Measurements from ENCODE around the gene DEPP1.
"Not testable (repeated sequence)": the region's sequence is repeated elsewhere in the genome, so short reads cannot be mapped to it uniquely, and the experiment has no call there.

Gene DEPP1

DNA sequence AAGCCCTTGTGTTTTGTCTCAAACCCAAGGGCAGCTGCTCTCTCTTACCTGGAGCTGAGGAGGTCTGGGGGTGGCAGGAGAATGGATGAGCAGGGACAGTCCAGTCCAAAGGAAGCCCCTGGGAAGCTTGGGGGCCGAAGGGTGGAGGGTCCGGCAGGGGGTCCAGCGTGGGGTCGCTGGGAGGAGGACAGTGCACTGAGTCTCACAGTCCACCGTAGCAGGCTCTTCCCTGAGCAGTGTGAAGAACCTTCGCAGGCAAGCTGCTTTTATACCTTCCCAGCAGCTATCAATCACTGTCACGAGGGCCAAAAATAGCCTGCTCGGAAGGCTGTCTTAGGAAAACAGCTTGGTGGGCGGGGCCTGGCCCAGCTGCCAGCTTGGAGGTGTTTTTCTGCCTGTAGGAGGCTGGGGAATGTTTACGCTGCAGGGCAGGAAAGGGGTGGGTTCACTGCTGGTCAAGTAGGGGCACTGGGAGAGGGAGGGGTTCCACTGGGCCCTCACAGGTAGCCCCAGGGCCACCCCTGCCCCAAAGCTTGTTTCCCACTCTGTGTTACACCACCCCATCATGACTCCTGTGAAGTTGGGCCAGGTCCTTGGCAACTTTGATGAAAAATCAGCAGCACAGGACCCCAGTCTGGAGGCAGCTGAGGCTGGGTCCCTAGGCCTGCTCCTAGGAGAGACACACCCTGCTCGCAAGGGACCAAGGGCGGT lies at the start of gene DEPP1:
Gene DEPP1 (minus strand): TSS at position 240 of the 711 bp plus-strand sequence. CDS start 779 bp downstream, outside the sequence.
- no peak for FAIRE-seq

- no peak for FAIRE-seq
Measured at GRCh38 chr10:45023426-45023825, 44.8 kb upstream of the DEPP1 start.

GRCh38 chr10:45015590-45015989 lies 37.0 kb upstream of the DEPP1 start:
- FAIRE-seq: no peak

- not testable (repeated sequence) for FAIRE-seq
Measured at GRCh38 chr10:45014557-45014956, 35.9 kb upstream of the DEPP1 start.

DNA sequence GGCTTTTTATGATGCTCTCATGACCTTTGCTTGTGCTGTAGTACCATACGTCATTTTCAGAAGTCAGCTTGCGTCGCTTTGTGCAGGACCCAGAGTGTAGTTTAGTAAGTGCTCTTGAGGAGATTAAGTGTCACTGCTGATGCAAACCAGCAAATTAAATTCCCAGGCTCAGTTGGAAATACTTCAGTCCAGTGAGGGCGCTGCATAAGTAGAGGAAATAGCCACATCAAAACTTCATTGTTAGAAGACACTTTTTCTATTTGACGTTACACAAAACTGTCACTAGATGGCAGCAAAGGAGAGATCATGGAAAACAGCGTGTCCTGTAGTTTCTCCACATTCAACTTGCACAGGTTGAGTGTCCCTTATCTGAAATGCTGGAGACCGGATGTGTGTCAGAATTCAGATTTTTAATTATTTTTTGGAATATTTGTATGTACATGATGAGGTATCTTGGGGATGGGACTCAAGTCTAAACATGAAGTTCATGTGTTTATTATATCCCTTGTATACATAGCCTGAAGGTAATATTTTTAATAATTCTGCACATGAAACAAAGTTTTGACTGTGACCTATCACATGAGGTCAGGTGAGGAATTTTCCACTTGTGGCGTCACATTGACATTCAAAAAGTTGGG lies 30.0 kb upstream of the DEPP1 start:
- peak; percentile 97 for FAIRE-seq

DNA sequence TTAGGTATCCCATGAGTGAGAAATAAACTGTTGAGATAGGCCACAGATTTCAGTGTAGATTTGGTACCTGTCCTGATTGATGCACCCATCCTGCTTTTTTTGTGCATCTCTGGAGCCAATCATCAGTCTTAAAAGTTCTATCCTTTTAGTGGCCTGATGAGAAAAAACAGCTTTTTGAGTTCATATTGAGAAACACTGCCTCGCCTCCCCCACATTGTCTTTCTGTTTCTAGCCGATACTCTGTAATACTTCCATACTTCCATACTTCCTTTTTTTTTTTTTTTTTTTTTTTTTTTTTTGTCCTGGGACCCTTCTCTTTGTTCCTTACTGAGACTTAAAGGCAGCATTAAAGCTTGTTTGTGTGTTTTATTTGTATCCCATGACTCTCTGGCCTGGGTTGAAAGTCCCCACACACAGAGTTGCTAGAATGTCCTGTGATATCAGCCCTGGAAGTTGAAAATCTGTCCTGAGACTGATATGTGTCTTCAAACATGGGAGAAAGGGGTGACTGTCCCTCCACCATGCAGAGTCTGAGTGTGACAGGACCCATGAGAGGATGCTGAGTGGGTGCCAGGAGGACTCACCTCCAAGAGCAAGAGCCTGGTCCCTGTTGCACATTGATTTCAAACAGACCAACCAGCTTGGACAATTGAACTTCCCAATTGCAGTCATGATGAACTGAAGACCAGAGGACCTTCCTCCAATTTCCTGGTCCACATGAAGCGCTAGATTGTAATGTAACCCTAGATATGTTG lies 27.8 kb upstream of the DEPP1 start:
- FAIRE-seq: no peak

DNA sequence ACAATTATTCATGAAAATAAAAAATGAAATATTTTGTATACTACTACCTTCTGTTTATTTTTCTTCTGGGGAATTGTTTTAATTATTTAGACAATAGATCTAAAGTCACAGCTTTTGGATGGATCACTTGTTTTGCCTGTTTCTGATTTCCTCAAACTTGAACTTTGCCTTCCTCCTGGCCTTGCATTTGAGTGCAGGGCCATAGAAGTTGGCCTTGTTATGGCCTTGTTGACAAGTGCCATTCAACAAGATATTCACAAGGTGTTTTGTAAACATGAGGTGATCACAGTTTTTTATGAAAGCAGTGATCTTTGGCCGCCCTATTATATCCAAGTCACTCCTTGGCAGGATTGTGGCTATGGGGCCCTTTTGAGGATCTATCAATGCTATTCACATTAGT lies 26.7 kb upstream of the DEPP1 start:
- FAIRE-seq: no peak

GRCh38 chr10:45004661-45005060 lies 26.1 kb upstream of the DEPP1 start:
- FAIRE-seq: no peak

GRCh38 chr10:45003432-45004000 lies 24.9 kb upstream of the DEPP1 start:
- FAIRE-seq: no peak

DNA sequence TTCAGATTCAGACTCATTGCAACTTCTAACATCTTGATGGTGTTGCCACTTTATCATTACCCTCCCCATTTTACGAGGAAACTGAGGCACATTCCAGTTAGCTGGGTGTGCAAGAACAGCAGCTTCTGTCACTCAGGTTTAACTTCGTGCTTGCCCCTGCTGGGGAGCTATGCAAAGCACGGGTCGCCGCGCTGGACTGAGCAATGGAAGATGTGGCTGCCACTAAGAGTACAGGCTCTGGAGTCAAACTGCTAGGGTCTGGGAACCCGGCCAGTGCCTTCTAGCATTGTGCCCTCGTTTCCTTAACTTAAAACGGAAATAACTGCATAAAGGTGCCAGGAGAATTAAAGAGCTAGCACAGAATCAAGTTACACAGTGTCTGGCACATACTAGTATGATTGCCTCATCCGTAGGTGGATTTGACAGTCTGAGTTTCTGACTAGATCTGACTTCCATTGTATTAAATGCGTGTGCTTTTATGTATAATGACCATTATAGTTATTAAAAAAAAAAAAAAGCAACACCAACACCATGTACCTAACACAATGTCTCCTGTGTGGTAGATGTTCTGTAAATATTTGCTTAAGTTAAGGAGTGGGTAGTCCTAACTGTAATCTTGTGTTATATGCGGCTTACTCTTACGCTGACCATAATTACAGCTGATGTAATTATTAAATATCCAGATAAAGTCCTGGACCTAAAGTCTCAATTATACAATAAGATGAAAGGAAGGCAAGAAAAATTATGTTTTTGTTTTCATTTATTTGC lies 23.0 kb upstream of the DEPP1 start:
- FAIRE-seq: peak; percentile 74

DNA sequence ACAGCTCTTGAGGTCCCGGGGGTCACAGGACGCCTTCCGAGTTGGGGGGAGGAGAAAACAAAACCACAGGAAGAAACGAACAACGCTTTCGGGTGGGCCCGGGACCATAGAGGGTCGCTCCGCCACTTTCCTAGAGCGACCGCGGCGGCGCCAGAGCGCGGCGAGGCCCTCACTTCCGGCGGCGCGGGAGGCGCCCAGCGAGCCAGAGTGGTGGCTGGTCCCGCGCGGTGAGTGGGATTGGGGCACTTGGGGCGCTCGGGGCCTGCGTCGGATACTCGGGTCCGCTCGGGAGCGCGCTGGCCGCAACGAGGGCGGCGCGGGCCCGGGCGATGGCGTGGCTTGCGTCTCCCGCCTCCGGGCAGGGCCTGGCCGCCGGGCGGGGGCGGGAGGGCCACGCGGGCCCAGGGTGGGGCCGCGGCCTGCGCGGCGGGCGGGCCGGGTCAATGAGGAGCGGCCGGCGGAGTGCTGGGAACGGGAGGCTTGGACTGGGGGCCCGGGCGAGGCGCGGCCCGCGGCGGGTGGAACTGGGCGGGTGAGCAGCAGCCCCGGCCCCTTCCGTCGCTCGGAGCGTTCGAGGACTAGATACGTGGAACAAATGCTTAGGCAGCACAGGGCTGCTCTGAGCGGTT lies 22.3 kb upstream of the DEPP1 start, which contains the start of gene ZNF22:
Gene ZNF22 (plus strand): TSS at position 172 of the 629 bp plus-strand sequence. CDS start 2,446 bp downstream, outside the sequence.
- no peak for FAIRE-seq

- FAIRE-seq: no peak
Measured at GRCh38 chr10:45000138-45000751, 21.6 kb upstream of the DEPP1 start.

GRCh38 chr10:44998146-44998631 lies 19.6 kb upstream of the DEPP1 start:
- FAIRE-seq: no peak

GRCh38 chr10:44997105-44997748 lies 18.6 kb upstream of the DEPP1 start:
- no peak for FAIRE-seq

GRCh38 chr10:44995914-44996669 lies 17.5 kb upstream of the DEPP1 start:
- FAIRE-seq: no peak

GRCh38 chr10:44995581-44995913 lies 16.9 kb upstream of the DEPP1 start:
- FAIRE-seq: no peak

DNA sequence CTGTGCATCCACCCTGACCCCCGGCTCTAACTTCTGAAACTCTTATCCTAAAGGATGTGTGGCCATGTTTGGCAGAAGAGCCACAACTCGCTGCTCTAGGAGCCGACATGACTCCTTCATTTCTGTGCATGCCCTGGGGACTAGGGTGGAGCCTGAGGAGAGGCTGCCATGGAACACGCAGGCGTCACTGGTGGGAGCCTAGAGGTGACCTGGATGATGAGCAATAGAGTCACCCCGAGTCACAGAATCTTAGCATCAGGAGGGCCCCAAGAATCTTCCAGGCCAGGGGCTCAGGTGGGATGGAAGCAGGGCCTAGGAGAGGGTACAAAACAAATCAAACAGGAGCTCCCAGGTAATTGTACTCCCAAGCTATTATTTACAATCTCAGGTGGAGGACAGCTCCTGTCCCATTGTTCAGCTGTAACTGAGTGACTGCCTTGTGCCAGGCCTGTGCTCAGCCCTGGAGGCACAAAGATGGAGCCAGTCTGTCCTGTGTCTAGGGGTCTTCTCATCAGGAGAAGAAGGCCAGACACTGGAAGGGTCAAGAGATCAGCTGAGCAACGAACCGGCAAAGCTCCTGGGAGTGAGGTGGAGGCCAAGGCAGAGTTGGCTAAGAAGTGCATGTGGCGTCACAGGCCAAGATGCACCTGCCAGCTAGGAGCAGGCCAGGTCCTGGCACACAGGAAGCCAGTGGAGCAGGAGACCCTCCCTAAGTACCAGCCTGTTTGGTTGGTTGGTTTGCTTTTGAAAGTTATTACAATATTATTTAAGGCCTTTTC lies 16.3 kb upstream of the DEPP1 start:
- no peak for FAIRE-seq

GRCh38 chr10:44993922-44994751 lies 15.5 kb upstream of the DEPP1 start:
- no peak for FAIRE-seq
